ENCODE measurements around the gene KIAA0513. TPM values are rescaled to one million over a fixed set of nuclear protein-coding genes. Genes with fewer than 3 reads are reported as not detected.
A peak's percentile ranks its signal among the peaks of the same experiment; 100 is the strongest.
"Not testable (repeated sequence)": the region's sequence is repeated elsewhere in the genome, so short reads cannot be mapped to it uniquely, and the experiment has no call there.

KIAA0513 gene
- total RNA-seq, 1 experiment from 2014 or later, result 0.97 TPM

- Histone ChIP-seq H3K27ac (ENCODE audit: low read length) (no peak overlapping the region), H3K4me2 (ENCODE audit: low read depth, low read length, poor library complexity, severe bottlenecking) (no peak overlapping the region), H3K9me2 (replicated peaks; ENCODE audit: insufficient read depth, low read length) (no peaks in the 10 kb centered on the region), H3K4me3 (ENCODE audit: low read length) (no peak overlapping the region), H3K9ac (ENCODE audit: low read length) (no peak overlapping the region), H3K4me1 (ENCODE audit: low read length) (peaks cover 21% of the 10 kb centered on the region), H3K9me3 (ENCODE audit: low read length) (no peaks in the 10 kb centered on the region), H3K27me3 (ENCODE audit: low read length) (no peaks in the 10 kb centered on the region), H3K36me3 (ENCODE audit: insufficient read depth, low read length) (no peaks in the 10 kb centered on the region), H3K79me2 (ENCODE audit: low read length) (no peaks in the 10 kb centered on the region), H4K20me1 (ENCODE audit: insufficient read depth, low read depth, low read length) (peaks cover 6% of the 10 kb centered on the region; the same call in 1 of the 2 replicates), H2AFZ (ENCODE audit: low read length) (no peak overlapping the region)
- no peak for DNase-seq
These were observed 24.9 kb downstream of the KIAA0513 start for GRCh38 chr16:85052536-85052935.

DNA sequence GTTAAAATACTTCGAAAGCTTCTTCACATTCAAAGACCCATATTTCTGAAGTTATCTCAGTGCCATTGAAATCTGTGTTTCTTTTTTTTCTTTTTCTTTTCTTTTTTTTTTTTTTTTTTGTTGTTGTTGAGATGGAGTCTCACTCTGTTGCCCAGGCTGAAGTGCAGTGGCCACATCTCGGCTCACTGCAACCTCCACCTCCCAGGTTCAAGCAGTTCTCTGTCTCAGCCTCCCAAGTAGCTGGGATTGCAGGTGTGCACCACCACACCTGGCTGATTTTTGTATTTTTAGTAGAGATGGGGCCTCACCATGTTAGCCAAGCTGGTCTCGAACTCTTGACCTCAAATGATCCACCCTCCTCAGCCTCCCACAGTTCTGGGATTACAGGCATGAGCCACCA lies 26.7 kb downstream of the KIAA0513 start:
- not testable (repeated sequence) for H4K20me1 ChIP-seq (ENCODE audit: insufficient read depth, low read depth, low read length); H2AFZ ChIP-seq (ENCODE audit: low read length); H3K4me2 ChIP-seq (ENCODE audit: low read depth, low read length, poor library complexity, severe bottlenecking); H3K9me3 ChIP-seq (ENCODE audit: low read length); H3K79me2 ChIP-seq (ENCODE audit: low read length); H3K27me3 ChIP-seq (ENCODE audit: low read length); DNase-seq; H3K36me3 ChIP-seq (ENCODE audit: insufficient read depth, low read length); H3K27ac ChIP-seq (ENCODE audit: low read length); H3K4me3 ChIP-seq (ENCODE audit: low read length); H3K9me2 ChIP-seq (replicated peaks; ENCODE audit: insufficient read depth, low read length); H3K9ac ChIP-seq (ENCODE audit: low read length)
- H3K4me1 ChIP-seq (ENCODE audit: low read length), result peaks cover 33% of the 10 kb centered on the region

DNA sequence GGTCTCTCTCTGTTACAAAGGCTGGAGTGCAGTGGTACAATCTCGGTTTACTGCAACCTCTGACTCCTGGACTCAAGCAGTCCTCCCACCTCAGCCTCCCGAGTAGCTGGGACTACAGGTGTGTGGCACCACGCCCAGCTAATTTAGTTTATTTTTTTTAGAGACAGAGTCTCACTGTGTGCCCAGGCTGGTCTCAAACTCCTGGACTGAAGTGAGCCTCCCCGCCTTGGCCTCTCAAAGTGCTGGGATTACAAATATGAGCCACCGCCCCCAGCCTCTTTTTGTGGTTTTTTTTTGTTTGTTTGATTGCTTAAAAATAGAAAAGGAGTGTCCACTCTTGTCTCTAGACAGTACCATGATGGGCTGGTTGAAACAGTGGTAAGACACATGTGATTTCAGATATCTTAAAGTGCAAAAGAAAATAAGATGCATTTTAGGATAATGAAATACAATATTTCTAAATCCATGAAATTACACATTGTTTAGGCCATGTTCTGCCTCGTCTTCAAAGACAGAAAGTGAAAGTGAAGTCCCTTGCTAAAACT lies 27.4 kb downstream of the KIAA0513 start:
- Histone ChIP-seq H2AFZ (ENCODE audit: low read length) (no peak overlapping the region), H3K9ac (ENCODE audit: low read length) (no peak overlapping the region), H3K9me2 (replicated peaks; ENCODE audit: insufficient read depth, low read length) (no peaks in the 10 kb centered on the region), H3K27me3 (ENCODE audit: low read length) (no peaks in the 10 kb centered on the region), H4K20me1 (ENCODE audit: insufficient read depth, low read depth, low read length) (peaks cover 6% of the 10 kb centered on the region; the same call in 1 of the 2 replicates), H3K4me1 (ENCODE audit: low read length) (peaks cover 33% of the 10 kb centered on the region), H3K27ac (ENCODE audit: low read length) (no peak overlapping the region), H3K79me2 (ENCODE audit: low read length) (no peaks in the 10 kb centered on the region), H3K4me2 (ENCODE audit: low read depth, low read length, poor library complexity, severe bottlenecking) (peak overlapping the region; percentile 13), H3K4me3 (ENCODE audit: low read length) (no peak overlapping the region), H3K9me3 (ENCODE audit: low read length) (no peaks in the 10 kb centered on the region), H3K36me3 (ENCODE audit: insufficient read depth, low read length) (no peaks in the 10 kb centered on the region)
- no peak for DNase-seq

- no peaks in the 10 kb centered on the region for H3K27me3 ChIP-seq (ENCODE audit: low read length)
- H3K79me2 ChIP-seq (ENCODE audit: low read length), result no peaks in the 10 kb centered on the region
- no peak overlapping the region for H3K4me3 ChIP-seq (ENCODE audit: low read length)
- H3K4me1 ChIP-seq (ENCODE audit: low read length), result peaks cover 33% of the 10 kb centered on the region
- no peak overlapping the region for H2AFZ ChIP-seq (ENCODE audit: low read length)
- H4K20me1 ChIP-seq (ENCODE audit: insufficient read depth, low read depth, low read length), result peaks cover 6% of the 10 kb centered on the region; the same call in 1 of the 2 replicates
- peak overlapping the region; percentile 13 for H3K4me2 ChIP-seq (ENCODE audit: low read depth, low read length, poor library complexity, severe bottlenecking)
- no peak overlapping the region for H3K9ac ChIP-seq (ENCODE audit: low read length)
- no peaks in the 10 kb centered on the region for H3K9me2 ChIP-seq (replicated peaks; ENCODE audit: insufficient read depth, low read length)
- DNase-seq, result peak; percentile 68
- H3K36me3 ChIP-seq (ENCODE audit: insufficient read depth, low read length), result no peaks in the 10 kb centered on the region
- H3K27ac ChIP-seq (ENCODE audit: low read length), result no peak overlapping the region
- no peaks in the 10 kb centered on the region for H3K9me3 ChIP-seq (ENCODE audit: low read length)
These were observed 28.1 kb downstream of the KIAA0513 start for GRCh38 chr16:85055493-85056210.

DNA sequence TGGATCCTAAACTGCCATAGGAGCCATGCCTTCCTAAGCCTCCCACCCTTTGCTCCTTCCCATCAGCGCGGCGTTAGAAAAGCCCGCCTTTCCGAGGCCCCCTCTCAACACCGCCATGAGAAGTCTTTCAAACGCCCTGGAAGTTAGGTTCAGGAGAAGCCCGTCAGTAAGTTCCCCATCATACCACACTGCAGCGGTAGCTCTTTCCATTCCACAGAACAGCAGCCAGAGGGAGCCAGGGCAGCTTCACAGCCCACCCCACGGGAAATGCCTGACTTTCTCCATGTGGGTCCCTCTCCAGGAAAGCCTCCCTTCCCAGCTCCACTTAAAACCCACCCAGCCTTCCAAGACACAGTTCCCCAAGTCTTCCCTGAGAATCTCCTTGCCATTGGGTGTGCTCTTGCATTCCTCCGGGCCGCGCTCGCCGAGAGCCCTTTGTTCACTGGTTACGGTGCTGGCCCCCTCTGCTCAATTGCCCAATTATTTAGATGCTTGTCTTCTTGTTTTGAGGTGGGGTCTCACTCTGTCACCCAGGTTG lies 28.7 kb downstream of the KIAA0513 start:
- Histone ChIP-seq H3K4me2 (ENCODE audit: low read depth, low read length, poor library complexity, severe bottlenecking) (no peak overlapping the region), H3K27me3 (ENCODE audit: low read length) (no peaks in the 10 kb centered on the region), H3K9me2 (replicated peaks; ENCODE audit: insufficient read depth, low read length) (no peaks in the 10 kb centered on the region), H3K4me3 (ENCODE audit: low read length) (no peak overlapping the region), H3K27ac (ENCODE audit: low read length) (no peak overlapping the region), H2AFZ (ENCODE audit: low read length) (no peak overlapping the region), H4K20me1 (ENCODE audit: insufficient read depth, low read depth, low read length) (peaks cover 6% of the 10 kb centered on the region; the same call in 1 of the 2 replicates), H3K79me2 (ENCODE audit: low read length) (no peaks in the 10 kb centered on the region), H3K4me1 (ENCODE audit: low read length) (peaks cover 33% of the 10 kb centered on the region), H3K9me3 (ENCODE audit: low read length) (no peaks in the 10 kb centered on the region), H3K36me3 (ENCODE audit: insufficient read depth, low read length) (no peaks in the 10 kb centered on the region), H3K9ac (ENCODE audit: low read length) (no peak overlapping the region)
- DNase-seq, result no peak

GRCh38 chr16:85057212-85057889 lies 29.8 kb downstream of the KIAA0513 start:
- Histone ChIP-seq H3K79me2 (ENCODE audit: low read length) (no peaks in the 10 kb centered on the region), H3K27me3 (ENCODE audit: low read length) (no peaks in the 10 kb centered on the region), H3K4me1 (ENCODE audit: low read length) (peaks cover 33% of the 10 kb centered on the region), H3K9me2 (replicated peaks; ENCODE audit: insufficient read depth, low read length) (no peaks in the 10 kb centered on the region), H3K9ac (ENCODE audit: low read length) (no peak overlapping the region), H2AFZ (ENCODE audit: low read length) (no peak overlapping the region), H4K20me1 (ENCODE audit: insufficient read depth, low read depth, low read length) (peaks cover 6% of the 10 kb centered on the region; the same call in 1 of the 2 replicates), H3K9me3 (ENCODE audit: low read length) (no peaks in the 10 kb centered on the region), H3K4me2 (ENCODE audit: low read depth, low read length, poor library complexity, severe bottlenecking) (peak overlapping the region; percentile 30), H3K27ac (ENCODE audit: low read length) (no peak overlapping the region), H3K4me3 (ENCODE audit: low read length) (no peak overlapping the region), H3K36me3 (ENCODE audit: insufficient read depth, low read length) (no peaks in the 10 kb centered on the region)
- peak; percentile 46 for DNase-seq

DNA sequence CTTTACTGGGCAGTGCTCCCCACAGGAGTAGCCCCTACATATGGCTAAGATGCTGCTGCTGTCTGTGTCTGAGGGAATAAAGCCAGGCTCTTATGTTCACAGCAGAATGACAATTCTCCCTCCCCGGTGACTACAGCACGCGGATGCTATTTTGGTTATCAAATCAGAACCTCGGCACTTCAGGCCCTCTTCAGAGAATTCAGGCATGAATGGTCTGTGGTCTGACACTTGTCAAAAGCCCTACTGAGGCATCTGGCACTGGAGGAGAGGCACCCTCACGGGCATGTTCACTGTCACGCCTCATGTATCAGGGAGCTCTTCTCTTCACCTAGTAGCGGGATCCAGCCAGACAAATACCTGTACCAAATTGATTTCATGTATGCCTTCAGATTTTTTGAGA lies 30.4 kb downstream of the KIAA0513 start:
- no peak overlapping the region for H3K9ac ChIP-seq (ENCODE audit: low read length)
- H3K36me3 ChIP-seq (ENCODE audit: insufficient read depth, low read length), result no peaks in the 10 kb centered on the region
- H3K4me2 ChIP-seq (ENCODE audit: low read depth, low read length, poor library complexity, severe bottlenecking), result peak overlapping the region; percentile 30
- no peaks in the 10 kb centered on the region for H3K9me3 ChIP-seq (ENCODE audit: low read length)
- no peaks in the 10 kb centered on the region for H3K9me2 ChIP-seq (replicated peaks; ENCODE audit: insufficient read depth, low read length)
- H2AFZ ChIP-seq (ENCODE audit: low read length), result no peak overlapping the region
- peak; percentile 82 for DNase-seq
- H3K27ac ChIP-seq (ENCODE audit: low read length), result no peak overlapping the region
- no peak overlapping the region for H3K4me3 ChIP-seq (ENCODE audit: low read length)
- peaks cover 33% of the 10 kb centered on the region for H3K4me1 ChIP-seq (ENCODE audit: low read length)
- no peaks in the 10 kb centered on the region for H3K27me3 ChIP-seq (ENCODE audit: low read length)
- H4K20me1 ChIP-seq (ENCODE audit: insufficient read depth, low read depth, low read length), result peaks cover 6% of the 10 kb centered on the region; the same call in 1 of the 2 replicates
- no peaks in the 10 kb centered on the region for H3K79me2 ChIP-seq (ENCODE audit: low read length)

DNA sequence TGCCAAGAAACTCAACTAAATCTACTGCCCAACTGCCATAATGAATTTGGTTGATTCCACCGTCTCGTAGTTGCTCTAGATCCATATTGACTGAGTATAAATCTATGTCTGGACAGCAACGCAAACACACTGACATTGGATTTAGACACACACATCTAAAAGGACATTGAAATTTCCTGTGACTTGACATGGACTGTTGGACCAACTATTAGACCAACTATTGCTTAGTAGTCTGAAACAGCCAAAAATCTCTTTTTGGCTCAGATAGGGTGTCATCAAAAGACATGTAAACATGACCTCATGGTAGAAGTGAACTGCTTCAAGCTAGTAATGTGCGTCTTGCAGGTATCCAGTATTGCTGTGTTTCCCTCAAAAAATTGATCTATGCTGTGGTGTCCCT lies 31.3 kb downstream of the KIAA0513 start:
- H3K9ac ChIP-seq (ENCODE audit: low read length), result no peak overlapping the region
- no peak overlapping the region for H2AFZ ChIP-seq (ENCODE audit: low read length)
- H3K36me3 ChIP-seq (ENCODE audit: insufficient read depth, low read length), result no peaks in the 10 kb centered on the region
- H3K4me1 ChIP-seq (ENCODE audit: low read length), result peaks cover 33% of the 10 kb centered on the region
- no peak for DNase-seq
- no peaks in the 10 kb centered on the region for H3K79me2 ChIP-seq (ENCODE audit: low read length)
- no peak overlapping the region for H3K4me2 ChIP-seq (ENCODE audit: low read depth, low read length, poor library complexity, severe bottlenecking)
- H3K9me3 ChIP-seq (ENCODE audit: low read length), result no peaks in the 10 kb centered on the region
- H3K27me3 ChIP-seq (ENCODE audit: low read length), result no peaks in the 10 kb centered on the region
- H3K4me3 ChIP-seq (ENCODE audit: low read length), result no peak overlapping the region
- no peak overlapping the region for H3K27ac ChIP-seq (ENCODE audit: low read length)
- no peaks in the 10 kb centered on the region for H3K9me2 ChIP-seq (replicated peaks; ENCODE audit: insufficient read depth, low read length)
- H4K20me1 ChIP-seq (ENCODE audit: insufficient read depth, low read depth, low read length), result peaks cover 6% of the 10 kb centered on the region; the same call in 1 of the 2 replicates
